Measurements from ENCODE around the gene SLC1A1.

Gene SLC1A1

DNA sequence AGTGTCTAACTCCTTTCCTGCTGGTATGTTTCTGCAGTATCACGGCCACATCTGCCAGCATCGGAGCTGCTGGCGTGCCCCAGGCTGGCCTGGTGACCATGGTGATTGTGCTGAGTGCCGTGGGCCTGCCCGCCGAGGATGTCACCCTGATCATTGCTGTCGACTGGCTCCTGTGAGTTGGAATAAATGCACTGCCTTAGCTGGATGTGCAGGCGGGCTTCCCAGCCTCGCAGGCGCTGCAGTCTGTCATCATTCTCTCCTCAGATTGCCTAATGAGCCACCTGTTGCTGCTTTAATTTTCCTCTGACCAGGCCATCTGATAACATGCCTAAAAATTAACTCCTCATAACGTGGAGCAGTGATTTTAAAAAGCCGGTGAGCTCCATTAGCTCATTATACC is 92.7 kb downstream of the SLC1A1 start:
- DNase-seq (ENCODE audit: low spot score), result no peak
- TF ChIP-seq, protein P1, sequence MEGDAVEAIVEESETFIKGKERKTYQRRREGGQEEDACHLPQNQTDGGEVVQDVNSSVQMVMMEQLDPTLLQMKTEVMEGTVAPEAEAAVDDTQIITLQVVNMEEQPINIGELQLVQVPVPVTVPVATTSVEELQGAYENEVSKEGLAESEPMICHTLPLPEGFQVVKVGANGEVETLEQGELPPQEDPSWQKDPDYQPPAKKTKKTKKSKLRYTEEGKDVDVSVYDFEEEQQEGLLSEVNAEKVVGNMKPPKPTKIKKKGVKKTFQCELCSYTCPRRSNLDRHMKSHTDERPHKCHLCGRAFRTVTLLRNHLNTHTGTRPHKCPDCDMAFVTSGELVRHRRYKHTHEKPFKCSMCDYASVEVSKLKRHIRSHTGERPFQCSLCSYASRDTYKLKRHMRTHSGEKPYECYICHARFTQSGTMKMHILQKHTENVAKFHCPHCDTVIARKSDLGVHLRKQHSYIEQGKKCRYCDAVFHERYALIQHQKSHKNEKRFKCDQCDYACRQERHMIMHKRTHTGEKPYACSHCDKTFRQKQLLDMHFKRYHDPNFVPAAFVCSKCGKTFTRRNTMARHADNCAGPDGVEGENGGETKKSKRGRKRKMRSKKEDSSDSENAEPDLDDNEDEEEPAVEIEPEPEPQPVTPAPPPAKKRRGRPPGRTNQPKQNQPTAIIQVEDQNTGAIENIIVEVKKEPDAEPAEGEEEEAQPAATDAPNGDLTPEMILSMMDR (IDR thresholded peaks at IDR 0.05), result no peak
- Histone ChIP-seq H3K4me3 (no peak overlapping the region), H3K27ac (no peak overlapping the region)

DNA sequence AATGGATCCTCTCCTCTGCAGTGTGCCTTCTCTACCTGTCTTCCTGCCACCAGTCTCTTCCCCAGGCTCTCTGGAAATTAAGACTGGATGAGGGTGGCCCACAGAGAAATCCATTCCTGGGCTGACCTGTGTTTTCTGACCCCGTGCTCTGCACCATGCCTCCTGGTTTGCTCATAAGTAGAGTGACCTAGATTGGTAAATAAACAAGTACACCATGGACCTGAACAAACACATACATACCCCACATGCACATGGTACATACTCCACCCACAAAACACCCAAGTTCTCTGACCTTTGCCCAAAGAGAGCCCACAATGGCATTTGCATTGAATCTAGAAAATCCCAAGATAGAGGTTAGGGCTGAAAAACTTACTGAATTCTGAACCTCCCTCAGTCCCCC is 94.4 kb downstream of the SLC1A1 start:
- no peak overlapping the region for H3K4me3 ChIP-seq
- no peak overlapping the region for H3K27ac ChIP-seq
- TF ChIP-seq, protein P1 (IDR thresholded peaks at IDR 0.05), result no peak
- no peak for DNase-seq (ENCODE audit: low spot score)

DNA sequence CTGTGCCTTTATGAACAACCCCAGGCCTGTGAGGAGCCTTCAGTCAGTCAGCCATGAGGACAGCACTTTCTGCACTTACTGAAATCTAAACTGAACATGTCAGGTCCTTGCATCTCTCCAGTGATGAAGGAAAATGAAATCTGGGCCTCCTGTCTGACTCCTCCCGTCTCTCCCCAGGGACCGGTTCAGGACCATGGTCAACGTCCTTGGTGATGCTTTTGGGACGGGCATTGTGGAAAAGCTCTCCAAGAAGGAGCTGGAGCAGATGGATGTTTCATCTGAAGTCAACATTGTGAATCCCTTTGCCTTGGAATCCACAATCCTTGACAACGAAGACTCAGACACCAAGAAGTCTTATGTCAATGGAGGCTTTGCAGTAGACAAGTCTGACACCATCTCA is 94.9 kb downstream of the SLC1A1 start:
- TF ChIP-seq, protein P1 (IDR thresholded peaks at IDR 0.05), result no peak

DNA sequence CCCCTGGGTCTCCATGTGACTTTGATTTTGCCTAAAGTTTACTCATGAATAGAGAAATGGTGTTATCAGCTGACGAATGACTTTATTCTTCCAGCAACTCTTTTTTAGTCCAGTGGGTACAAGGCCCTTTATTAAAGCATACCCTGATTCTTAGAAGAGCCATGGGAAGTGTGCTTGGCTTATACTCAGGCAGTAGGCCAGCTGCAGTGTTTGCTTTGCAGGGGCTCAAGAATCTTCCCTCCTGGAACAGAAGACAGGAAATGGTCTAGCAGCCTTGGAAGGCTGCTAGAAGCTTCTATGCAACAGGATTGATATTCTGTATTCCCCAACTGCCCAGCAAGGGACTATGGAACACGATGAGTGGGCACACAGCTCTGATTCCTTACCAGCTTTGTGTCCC is 98.5 kb downstream of the SLC1A1 start:
- no peak for DNase-seq (ENCODE audit: low spot score)
- H3K27ac ChIP-seq, result no peak overlapping the region
- TF ChIP-seq, protein P1 (IDR thresholded peaks at IDR 0.05), result no peak
- no peak overlapping the region for H3K4me3 ChIP-seq

More for the DNA sequence above, 94.9 kb downstream of the SLC1A1 start:
- no peak overlapping the region for H3K4me3 ChIP-seq
- no peak overlapping the region for H3K27ac ChIP-seq
- no peak for DNase-seq (ENCODE audit: low spot score)

DNA sequence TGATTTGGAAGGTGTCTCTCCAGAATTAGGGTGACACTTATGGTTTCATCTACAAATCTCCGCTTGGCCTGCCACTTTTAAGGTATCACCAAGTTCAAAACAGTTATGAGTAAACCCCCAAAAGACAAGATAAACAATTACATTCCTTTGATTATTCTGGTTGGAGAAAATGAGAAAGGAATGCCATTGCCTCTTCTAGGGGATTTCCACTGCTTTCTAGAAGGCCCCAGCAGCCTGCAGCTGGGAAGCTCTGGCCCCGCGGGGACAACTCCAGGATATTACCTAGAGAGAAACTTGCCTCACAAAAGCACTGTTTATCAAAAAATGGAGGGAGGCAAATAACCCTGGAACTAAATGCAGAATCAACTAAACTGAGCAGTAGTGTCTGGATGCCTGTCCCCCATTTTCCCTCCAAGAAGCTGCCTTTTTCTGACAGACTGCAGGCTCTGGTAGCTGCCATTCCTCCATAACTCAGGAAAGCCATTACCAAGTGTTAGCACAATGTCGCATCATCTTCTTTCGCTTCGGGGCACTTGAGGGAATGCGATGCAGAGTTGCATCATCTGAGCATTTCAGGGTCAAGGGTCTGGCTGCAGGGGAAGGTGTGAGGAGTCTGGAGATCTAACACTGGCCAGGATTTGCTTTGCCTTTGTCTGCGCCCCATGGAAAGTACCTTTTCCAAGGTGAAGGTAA is 100.3 kb downstream of the SLC1A1 start:
- Histone ChIP-seq H3K4me3 (no peak overlapping the region), H3K27ac (no peak overlapping the region)
- no peak for DNase-seq (ENCODE audit: low spot score)
- TF ChIP-seq, protein P1 (IDR thresholded peaks at IDR 0.05), result no peak

DNA sequence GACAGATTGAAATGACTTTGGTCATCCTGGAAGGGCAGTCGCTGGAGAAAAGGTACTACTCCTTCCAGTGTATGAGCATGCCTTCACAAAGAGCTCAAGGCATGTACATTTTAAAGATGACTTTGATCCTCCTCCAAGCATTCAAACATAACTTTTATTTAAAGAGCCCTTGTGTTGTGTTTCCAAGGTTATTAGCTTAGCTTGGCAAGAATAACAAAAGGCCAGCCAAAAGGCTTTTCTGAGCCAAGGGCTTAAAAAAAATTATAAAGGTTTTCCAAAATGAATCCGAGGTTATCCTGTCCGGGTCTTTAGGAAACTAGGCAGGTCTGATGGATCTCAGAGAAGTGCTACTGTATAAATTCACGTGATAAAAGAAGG is 100.8 kb downstream of the SLC1A1 start:
- Histone ChIP-seq H3K27ac (no peak overlapping the region), H3K4me3 (no peak overlapping the region)
- TF ChIP-seq, protein P1 (IDR thresholded peaks at IDR 0.05), result no peak
- no peak for DNase-seq (ENCODE audit: low spot score)

DNA sequence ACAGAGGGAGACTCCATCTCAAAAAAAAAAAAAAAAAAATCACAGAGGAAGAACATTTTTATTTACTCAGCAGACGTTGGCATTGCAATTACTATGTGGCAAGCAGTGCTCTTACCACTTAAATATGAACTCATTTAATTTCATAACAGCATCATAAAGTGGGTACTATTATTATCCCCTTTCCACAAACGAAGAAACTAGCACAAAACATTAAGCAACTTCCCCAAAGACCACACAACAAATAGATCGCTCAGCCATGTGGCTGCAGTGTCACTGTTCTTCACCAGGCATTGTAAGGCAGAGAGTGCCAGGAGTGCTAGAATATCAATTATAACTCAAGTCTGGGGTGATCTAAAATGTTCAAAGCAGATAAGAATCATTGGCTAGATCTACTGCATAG is 102.0 kb downstream of the SLC1A1 start:
- Histone ChIP-seq H3K27ac (no peak overlapping the region), H3K4me3 (no peak overlapping the region)
- DNase-seq (ENCODE audit: low spot score), result no peak
- TF ChIP-seq, protein P1 (IDR thresholded peaks at IDR 0.05), result no peak
